WERI-Rb-1 (cell line): ENCODE measurements around the gene PNN.

Experiments
- DNase-seq: peaks from one replicate; pipeline ENCODE4 v3.0.0-alpha.2; 2020
- H3K27ac ChIP-seq: fragments of 250-450 bp; sonication (Bioruptor Pico); 2 replicates; pipeline ENCODE4 v1.5.1; 2020; ENCODE audit warnings: mild to moderate bottlenecking, moderate library complexity
- H3K27me3 ChIP-seq: fragments of 250-450 bp; sonication (Bioruptor Pico); 2 replicates; pipeline ENCODE4 v1.5.1; 2021; ENCODE audit warnings: mild to moderate bottlenecking, low read depth, moderate library complexity; ENCODE audit not compliant: insufficient read depth, severe bottlenecking
- H3K36me3 ChIP-seq: fragments of 250-450 bp; sonication (Bioruptor Pico); 2 replicates; pipeline ENCODE4 v1.5.1; 2020; ENCODE audit warnings: mild to moderate bottlenecking, moderate library complexity
- H3K4me3 ChIP-seq: 2 replicates; pipeline ENCODE4 v1.5.1; 2011; ENCODE audit warnings: low read depth, mild to moderate bottlenecking, control low read depth, low read length
- H3K9me3 ChIP-seq: fragments of 250-450 bp; sonication (Bioruptor Pico); 2 replicates; pipeline ENCODE4 v1.5.1; 2021; ENCODE audit warnings: mild to moderate bottlenecking, moderate library complexity; ENCODE audit not compliant: severe bottlenecking
- TF ChIP-seq, protein P1 (sequence below): IDR thresholded peaks from 2 replicates; pipeline ENCODE4 v1.5.1; 2011; ENCODE audit warnings: low read depth, mild to moderate bottlenecking, control low read depth, inconsistent platforms, low read length

Gene PNN

DNA sequence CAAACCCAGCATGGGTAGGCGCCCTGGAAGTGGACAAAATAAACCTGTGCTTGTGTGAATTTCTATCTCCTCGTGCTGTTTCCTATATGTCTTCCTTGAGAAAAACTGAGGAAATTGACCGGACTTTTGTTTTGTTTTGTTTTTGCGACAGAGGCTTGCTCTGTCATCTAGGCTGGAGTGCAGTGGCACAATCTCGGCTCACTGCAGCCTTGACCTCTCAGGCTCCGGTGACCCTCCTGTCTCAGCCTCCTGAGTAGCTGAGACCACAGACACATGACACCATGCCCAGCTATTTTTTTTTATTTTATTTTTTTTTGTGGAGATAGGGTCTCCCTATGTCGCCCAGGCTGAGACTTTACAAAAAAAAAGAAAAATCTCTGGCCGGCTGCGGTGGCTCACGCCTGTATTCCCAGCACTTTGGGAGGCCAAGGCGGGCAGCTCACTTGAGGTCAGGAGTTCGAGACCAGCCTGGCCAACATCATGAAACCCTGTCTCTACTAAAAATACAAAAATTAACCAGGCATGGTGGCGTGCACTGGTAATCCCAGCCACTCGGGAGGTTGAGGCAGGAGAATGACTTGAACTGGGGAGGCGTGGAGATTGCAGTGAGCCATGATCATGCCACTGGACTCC, 36.2 kb downstream of the PNN start:
- H3K27me3 ChIP-seq, result no peaks in the 10 kb centered on the region
- H3K36me3 ChIP-seq, result no peaks in the 10 kb centered on the region
- H3K27ac ChIP-seq, result no peak overlapping the region
- DNase-seq, result no peak
- TF ChIP-seq, protein P1, sequence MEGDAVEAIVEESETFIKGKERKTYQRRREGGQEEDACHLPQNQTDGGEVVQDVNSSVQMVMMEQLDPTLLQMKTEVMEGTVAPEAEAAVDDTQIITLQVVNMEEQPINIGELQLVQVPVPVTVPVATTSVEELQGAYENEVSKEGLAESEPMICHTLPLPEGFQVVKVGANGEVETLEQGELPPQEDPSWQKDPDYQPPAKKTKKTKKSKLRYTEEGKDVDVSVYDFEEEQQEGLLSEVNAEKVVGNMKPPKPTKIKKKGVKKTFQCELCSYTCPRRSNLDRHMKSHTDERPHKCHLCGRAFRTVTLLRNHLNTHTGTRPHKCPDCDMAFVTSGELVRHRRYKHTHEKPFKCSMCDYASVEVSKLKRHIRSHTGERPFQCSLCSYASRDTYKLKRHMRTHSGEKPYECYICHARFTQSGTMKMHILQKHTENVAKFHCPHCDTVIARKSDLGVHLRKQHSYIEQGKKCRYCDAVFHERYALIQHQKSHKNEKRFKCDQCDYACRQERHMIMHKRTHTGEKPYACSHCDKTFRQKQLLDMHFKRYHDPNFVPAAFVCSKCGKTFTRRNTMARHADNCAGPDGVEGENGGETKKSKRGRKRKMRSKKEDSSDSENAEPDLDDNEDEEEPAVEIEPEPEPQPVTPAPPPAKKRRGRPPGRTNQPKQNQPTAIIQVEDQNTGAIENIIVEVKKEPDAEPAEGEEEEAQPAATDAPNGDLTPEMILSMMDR, result no peak
- H3K9me3 ChIP-seq, result no peaks in the 10 kb centered on the region
- H3K4me3 ChIP-seq, result no peak overlapping the region

GRCh38 chr14:39212034-39212433, 37.0 kb downstream of the PNN start:
- TF ChIP-seq, protein P1, result no peak
- Histone ChIP-seq H3K36me3 (no peaks in the 10 kb centered on the region), H3K9me3 (no peaks in the 10 kb centered on the region), H3K4me3 (no peak overlapping the region), H3K27ac (no peak overlapping the region), H3K27me3 (no peaks in the 10 kb centered on the region)
- no peak for DNase-seq

GRCh38 chr14:39212693-39213092, 37.6 kb downstream of the PNN start:
- Histone ChIP-seq H3K36me3 (no peaks in the 10 kb centered on the region), H3K4me3 (no peak overlapping the region), H3K27me3 (no peaks in the 10 kb centered on the region), H3K27ac (no peak overlapping the region), H3K9me3 (no peaks in the 10 kb centered on the region)
- no peak for DNase-seq
- TF ChIP-seq, protein P1, result no peak

DNA sequence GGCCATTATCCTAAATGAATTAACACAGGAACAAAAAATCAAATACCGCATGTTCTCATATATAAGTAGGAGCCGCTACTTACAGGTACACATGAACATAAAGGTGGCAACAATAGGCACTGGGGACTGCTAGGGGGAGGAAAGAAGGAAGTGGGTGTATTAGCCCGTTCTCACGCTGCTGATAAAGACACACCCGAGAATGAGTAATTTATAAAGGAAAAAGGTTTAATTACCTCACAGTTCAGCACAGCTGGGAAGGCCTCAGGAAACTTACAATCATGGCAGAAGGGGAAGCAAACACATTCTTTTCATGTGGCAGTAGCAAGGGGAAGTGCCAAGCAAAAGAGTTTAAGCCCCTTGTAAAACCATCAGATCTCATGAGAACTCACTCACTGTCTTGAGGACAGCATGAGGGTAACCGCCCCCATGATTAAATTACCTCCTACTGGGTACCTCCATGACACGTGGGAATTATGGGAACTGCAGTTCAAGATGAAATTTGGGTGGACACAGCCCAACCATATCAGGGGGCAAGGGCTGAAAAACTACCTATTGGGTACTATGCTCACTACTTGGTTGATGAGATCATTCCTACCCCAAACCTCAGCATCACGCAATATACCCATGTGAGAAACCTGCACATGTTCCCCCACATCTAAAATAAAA, 42.3 kb downstream of the PNN start:
- DNase-seq, result no peak
- Histone ChIP-seq H3K9me3 (no peaks in the 10 kb centered on the region), H3K27me3 (no peaks in the 10 kb centered on the region), H3K4me3 (no peak overlapping the region), H3K27ac (no peak overlapping the region), H3K36me3 (no peaks in the 10 kb centered on the region)
- TF ChIP-seq, protein P1, result no peak

- Histone ChIP-seq H3K27ac (no peak overlapping the region), H3K27me3 (no peaks in the 10 kb centered on the region), H3K9me3 (no peaks in the 10 kb centered on the region), H3K4me3 (no peak overlapping the region), H3K36me3 (no peaks in the 10 kb centered on the region)
- TF ChIP-seq, protein P1, result no peak
- DNase-seq, result no peak
Measured at GRCh38 chr14:39218171-39218769, 43.2 kb downstream of the PNN start.
